Right renal pelvis (tissue), 4 donors: ENCODE measurements around the gene APBB1IP. TPM values are rescaled to one million over a fixed set of nuclear protein-coding genes. Genes with fewer than 3 reads are reported as not detected.
"Not testable (repeated sequence)": the region's sequence is repeated elsewhere in the genome, so short reads cannot be mapped to it uniquely, and the experiment has no call there.

Source experiments
- DNase-seq, 4 donors: peaks; one replicate each; pipeline ENCODE4 v3.0.0-alpha.2; 2013; ENCODE audit warnings: low read depth in 4 of 4, low spot score in 3 of 4, missing footprints in 1 of 4
- polyA plus RNA-seq, 4 donors: library from polyadenylated mRNA; unstranded; fragments of 120-200 nt; gene quantifications; one replicate each; pipeline ENCODE4 v1.2.1, GENCODE V29; 2013; ENCODE audit not compliant: insufficient read length in 4 of 4

APBB1IP gene
- polyA plus RNA-seq, 4 donors, result 1.1 to 1.9 (median 1.5) TPM

GRCh38 chr10:26441491-26442214, 3.5 kb downstream of the APBB1IP start:
- DNase-seq, result no peak

- no peak for DNase-seq
These were observed 7.4 kb downstream of the APBB1IP start for GRCh38 chr10:26445411-26446031.

GRCh38 chr10:26446258-26446657, 8.1 kb downstream of the APBB1IP start:
- no peak for DNase-seq

GRCh38 chr10:26448292-26448691, 10.2 kb downstream of the APBB1IP start:
- DNase-seq, result no peak

- no peak for DNase-seq
These were observed 10.7 kb downstream of the APBB1IP start for GRCh38 chr10:26448706-26449435.

GRCh38 chr10:26449726-26450125, 11.6 kb downstream of the APBB1IP start:
- DNase-seq, result no peak

- DNase-seq, result no peak
These were observed 13.8 kb downstream of the APBB1IP start for GRCh38 chr10:26451903-26452302.

- no peak for DNase-seq
These were observed 15.7 kb downstream of the APBB1IP start for GRCh38 chr10:26453850-26454249.

- no peak for DNase-seq
These were observed 16.8 kb downstream of the APBB1IP start for GRCh38 chr10:26454891-26455290.

- DNase-seq, result no peak
These were observed 17.6 kb downstream of the APBB1IP start for GRCh38 chr10:26455567-26456315.

- DNase-seq, result no peak
These were observed 18.9 kb downstream of the APBB1IP start for GRCh38 chr10:26457088-26457487.

- DNase-seq, result no peak
These were observed 22.6 kb downstream of the APBB1IP start for GRCh38 chr10:26460736-26461135.

GRCh38 chr10:26463986-26464385, 25.8 kb downstream of the APBB1IP start:
- no peak for DNase-seq

GRCh38 chr10:26464632-26465280, 26.6 kb downstream of the APBB1IP start:
- DNase-seq, result no peak

- not testable (repeated sequence) for DNase-seq
These were observed 28.4 kb downstream of the APBB1IP start for GRCh38 chr10:26466531-26466930.

GRCh38 chr10:26467639-26468038, 29.5 kb downstream of the APBB1IP start:
- no peak for DNase-seq

GRCh38 chr10:26468291-26468690, 30.1 kb downstream of the APBB1IP start:
- no peak for DNase-seq

- no peak for DNase-seq
These were observed 30.6 kb downstream of the APBB1IP start for GRCh38 chr10:26468700-26469099.

- DNase-seq, result no peak
These were observed 34.3 kb downstream of the APBB1IP start for GRCh38 chr10:26472492-26472778.

- no peak for DNase-seq
These were observed 35.9 kb downstream of the APBB1IP start for GRCh38 chr10:26474026-26474425.

- not testable (repeated sequence) for DNase-seq
These were observed 36.7 kb downstream of the APBB1IP start for GRCh38 chr10:26474845-26475244.
